GM19238 (cell line): ENCODE data around the gene ARHGAP28.
"Not testable (repeated sequence)": the region's sequence is repeated elsewhere in the genome, so short reads cannot be mapped to it uniquely, and the experiment has no call there.

ENCODE experiments used
- DNase-seq: peaks from one replicate; pipeline ENCODE4 v3.0.0; 2011; ENCODE audit warnings: low spot score; ENCODE audit not compliant: insufficient read length

ARHGAP28 gene

DNA sequence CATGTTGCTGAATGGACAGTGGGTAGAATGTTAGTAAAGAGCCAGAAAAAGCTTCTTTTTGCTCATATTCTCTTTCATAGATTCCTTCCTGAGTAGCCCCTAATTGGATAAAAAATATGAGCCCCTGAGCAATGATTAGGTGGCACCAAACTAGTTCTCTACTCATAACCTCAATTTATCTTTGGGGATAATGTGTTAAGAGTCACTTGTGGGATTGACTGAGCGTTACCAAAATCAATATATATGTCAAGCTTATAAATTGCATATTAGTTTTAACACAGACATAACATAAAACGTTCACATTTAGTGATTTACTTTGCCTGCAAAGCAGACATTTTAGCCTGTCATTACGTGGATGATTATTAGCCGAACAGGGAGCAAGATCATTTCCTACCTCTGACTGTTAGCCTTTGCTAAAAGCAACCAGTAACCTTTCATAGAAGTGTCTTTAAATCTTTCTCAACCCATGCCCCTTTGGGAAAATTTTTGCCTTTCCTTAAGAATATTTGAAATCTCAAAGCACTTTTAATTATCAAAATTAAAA is 85.4 kb downstream of the ARHGAP28 start:
- no peak for DNase-seq

DNA sequence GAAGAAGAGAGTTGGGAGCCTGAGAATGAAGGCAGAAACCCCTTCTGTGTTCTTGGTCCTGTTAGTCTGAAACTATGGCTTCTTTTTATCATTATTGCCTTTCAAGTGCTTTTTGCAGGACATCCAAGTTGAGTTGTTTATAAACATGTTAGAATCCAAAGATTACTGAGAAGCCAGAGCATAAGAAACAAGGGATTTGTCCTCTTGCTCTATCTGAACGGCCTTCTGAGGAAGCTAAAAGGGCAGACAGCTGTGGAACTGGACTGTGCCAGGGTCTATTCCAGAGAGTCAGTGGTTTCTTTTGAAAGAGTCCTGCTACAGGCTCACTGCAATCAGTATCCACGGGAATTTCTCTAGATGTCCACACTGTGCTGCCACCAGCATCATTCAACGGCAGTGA is 86.6 kb downstream of the ARHGAP28 start:
- DNase-seq = no peak

DNA sequence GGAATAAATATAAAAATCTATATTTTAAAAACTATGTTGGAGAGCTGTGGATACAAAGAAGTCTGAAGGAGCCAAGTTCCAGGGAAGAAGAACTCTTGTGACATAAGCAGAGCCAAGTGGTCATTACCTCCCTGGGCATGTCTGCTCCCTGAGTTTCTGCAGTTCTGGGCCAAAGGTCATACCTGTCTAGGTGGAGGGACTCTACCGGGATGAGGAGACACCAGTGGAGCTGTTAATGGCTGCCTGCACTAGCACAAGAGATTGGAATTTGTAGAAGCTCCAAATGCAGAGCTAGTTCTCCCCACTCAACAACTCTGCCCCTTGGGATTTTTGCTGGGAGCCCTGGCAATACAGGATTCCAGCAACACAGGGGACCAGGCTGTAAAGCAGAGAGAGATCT is 89.8 kb downstream of the ARHGAP28 start:
- no peak for DNase-seq

DNA sequence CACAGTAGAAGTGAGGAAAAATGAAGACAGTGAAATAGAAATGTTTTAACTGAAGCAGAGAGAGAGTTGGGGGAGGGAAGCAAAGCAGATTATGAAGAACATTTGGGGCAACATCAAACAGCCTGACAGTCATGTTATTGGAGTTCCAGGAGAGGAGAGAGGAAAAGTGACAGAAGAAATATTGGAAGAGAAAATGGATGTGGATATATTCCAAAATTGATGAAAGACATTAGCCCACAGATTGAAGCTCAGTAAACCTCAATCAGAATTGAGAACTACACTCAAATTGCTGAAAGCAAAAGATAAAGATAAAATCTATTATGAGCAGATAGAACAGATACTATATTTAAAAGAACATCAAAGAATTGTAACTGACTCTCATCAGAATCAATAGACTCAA is 90.8 kb downstream of the ARHGAP28 start:
- no peak for DNase-seq

DNA sequence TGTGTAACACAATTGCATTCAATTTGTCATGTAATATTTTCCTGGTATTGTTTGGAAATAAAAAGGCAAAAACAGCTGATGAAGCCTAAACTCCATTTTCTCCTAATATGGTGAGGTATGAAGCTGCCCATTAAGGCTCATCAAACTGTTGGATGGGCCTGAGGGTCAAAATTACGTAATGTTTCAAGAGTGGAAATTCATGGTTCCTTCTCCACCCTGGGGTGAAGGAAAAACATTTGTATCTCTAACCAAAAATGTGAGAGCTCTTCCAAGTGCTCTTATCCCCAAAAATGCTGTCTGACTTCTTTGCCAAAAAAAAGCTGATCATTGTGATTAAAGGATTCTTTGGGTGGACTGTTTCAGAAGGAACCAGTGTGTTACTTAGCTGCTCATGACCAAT is 91.8 kb downstream of the ARHGAP28 start:
- DNase-seq = no peak

DNA sequence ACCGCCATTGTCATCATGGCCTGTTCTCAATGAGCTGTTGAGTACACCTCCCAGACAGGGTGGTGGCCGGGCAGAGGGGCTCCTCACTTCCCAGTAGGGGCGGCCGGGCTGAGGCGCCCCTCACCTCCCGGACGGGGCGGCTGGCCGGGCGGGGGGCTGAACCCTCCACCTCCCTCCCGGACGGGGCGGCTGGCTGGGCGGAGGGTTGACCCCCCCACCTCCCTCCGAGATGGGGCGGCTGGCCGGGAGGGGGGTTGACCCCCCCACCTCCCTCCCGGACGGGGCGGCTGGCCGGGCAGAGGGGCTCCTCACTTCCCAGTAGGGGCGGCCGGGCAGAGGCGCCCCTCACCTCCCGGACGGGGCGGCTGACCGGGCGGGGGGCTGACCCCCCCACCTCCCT is 97.6 kb downstream of the ARHGAP28 start:
- not testable (repeated sequence) for DNase-seq

DNA sequence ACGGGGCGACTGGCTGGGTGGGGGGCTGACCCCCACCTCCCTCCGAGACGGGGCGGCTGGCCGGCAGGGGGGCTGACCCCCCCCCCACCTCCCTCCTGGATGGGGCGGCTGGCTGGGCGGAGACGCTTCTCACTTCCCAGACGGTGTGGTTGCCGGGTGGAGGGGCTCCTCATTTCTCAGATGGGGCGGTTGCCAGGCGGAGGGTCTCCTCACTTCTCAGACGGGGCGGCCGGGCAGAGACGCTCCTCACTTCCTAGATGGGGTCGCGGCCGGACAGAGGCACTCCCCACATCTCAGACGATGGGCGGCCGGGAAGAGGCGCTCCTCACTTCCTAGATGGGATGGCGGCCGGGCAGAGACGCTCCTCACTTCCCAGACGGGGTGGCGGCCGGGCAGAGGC is 98.0 kb downstream of the ARHGAP28 start:
- not testable (repeated sequence) for DNase-seq

DNA sequence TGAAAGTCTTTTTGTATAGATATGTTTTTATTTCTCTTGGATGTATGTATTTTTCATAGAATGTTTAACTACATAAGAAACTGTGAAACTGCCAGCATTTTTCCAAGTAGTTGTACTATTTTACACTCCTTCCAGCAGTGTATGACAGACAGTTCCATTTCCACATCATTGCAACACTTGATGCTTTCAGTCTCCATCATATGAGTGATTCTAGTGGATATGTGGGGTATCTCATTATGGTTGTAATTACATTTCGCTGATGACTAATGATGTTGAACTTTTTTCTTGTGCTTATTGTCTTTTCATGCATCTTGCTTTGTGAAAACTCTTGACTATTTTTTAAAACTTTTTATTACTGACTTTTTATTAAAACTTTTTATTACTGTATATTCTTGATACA is 101.4 kb downstream of the ARHGAP28 start:
- DNase-seq = no peak

DNA sequence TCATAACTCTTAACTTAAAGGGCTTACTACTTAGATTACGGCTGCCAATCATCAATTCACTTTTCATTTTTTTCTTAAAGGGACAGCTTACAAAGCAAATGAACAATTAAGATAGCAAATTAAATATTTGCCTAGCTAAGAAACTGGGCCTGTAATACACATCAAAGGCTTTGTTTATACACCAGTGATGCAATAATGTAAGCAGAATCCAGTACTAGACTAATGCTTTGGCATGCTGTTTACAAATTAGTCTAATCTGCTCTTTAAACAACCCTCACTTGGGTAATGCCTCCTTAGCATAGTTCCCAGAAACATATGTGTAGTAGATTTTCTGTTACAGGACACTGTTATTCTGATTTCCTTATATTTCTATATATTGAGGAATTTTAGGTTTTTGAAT is 105.8 kb downstream of the ARHGAP28 start:
- DNase-seq = no peak

DNA sequence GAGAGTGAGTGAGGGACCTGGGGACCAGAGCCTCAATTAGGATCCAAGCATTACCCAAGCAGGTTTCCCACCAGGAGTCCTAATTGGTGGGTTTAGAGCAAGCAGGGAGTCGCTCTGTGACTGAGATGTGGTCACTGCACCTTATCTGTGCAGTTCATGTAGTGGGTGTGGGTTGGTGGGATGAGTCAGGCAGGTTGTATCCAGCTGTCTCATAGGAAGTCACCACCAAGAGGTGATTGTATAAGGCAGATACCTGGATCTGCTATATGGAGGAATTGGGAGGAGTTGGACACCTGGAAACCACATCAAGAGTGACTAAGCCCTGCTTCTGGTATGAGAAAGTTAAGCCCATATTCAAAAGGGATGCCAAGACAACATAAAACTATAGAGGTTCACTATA is 106.8 kb downstream of the ARHGAP28 start:
- DNase-seq = no peak

DNA sequence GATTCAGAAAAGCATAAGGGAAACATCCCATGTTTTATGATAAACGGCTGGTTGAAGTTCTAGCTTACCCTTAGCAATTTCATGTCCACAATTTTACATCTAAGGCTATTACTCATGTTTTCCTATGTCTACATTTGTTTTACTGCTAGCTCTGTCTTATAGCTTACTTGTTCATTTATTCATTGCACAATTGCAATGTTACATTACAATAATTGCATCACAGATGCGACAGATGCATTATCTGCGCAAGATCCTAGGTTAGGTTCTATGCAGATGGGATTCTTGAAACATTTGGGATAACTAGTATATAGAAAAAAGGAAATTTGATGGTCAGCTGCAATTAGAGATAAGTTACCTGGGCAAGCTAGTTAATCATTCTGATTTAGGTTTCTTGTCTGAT is 108.4 kb downstream of the ARHGAP28 start:
- no peak for DNase-seq

DNA sequence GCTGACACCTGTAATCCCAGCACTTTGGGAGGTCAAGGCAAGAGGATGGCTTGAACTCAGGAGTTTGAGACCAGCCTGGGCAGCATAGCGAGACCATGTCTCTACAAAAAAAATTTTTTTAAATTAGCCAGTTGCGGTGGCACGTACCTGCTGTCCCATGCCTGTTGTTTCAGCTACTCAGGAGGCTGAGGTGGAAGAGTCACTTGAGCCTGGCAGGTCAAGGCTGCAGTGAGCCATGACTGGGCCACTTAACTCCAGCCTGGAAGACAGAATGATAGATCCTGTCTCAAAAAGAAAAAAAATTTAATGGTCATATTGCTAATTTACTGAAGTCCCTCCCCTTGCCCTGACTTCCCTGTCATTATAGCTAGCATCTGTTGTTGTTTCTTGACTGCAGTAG is 112.6 kb downstream of the ARHGAP28 start:
- DNase-seq = no peak

DNA sequence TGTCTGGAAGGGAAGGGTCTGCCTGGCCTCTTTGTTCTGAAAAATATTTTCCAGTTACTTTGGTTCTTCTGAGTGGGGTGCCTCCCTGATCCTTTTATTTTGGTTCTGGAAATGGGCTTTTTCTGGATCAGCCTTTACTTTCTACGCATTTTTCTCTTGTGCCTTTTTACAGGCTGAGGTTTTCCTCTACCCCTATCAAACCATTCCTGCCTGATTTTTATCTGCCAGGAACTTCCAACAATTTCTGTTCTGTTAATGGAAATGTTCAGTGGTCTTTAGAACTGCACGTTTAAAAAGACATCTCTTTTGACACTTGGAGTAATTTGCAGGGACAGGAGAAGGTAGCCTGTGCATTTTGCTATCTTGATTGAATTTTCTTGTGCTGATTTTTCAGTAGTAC is 113.8 kb downstream of the ARHGAP28 start:
- no peak for DNase-seq

DNA sequence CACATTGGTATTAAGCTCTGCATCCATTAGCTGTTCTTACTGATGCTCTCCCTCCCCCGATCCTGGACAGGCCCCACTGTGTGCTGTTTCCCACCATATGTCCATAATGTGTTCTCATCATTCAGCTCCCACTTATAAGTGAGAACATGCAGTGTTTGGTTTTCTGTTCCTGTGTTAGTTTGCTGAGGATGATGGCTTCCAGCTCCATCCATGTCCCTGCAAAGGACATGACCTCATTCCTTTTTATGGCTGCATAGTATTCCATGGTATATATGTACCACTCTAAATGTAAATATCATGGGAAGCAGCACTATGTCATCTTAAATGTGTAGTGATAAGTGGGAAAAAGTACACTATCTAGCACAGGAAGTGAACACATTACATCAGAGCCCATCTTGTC is 116.0 kb downstream of the ARHGAP28 start:
- not testable (repeated sequence) for DNase-seq

DNA sequence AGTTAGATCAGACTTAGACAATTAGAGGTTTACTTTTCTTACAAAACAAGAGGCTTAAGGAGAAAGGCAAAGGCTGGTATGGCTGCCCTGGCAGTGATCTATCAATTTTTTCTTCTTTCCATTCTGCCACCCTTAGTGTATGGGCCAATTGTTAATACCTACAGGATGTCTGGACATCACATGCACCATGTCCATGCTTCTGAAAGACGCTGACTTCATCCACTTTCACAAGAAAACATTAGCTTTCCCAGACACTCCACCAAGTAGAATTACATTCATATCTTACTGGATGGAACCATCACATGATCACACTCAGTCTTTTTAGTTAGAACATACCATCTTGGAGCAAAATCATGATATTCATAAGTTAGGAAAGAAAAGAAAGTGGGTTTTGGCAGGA is 120.9 kb downstream of the ARHGAP28 start:
- DNase-seq = no peak

DNA sequence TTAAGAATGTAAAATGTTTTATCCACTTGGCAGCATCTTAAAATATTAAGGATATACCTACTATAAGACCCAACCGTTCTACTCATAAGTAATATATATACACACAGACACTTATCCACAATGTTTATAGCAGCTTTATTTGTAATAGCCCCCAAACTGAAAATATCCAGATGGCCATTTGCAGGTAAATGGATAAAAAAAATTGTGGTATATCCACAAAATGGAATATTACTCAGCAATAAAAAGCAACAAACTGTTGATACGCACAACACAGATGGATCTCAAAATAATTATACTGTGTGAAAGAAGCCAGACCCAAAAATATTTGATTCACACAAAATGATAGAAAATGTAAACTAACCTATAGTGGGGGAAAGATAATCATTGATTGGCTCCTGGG is 122.0 kb downstream of the ARHGAP28 start:
- DNase-seq = no peak

DNA sequence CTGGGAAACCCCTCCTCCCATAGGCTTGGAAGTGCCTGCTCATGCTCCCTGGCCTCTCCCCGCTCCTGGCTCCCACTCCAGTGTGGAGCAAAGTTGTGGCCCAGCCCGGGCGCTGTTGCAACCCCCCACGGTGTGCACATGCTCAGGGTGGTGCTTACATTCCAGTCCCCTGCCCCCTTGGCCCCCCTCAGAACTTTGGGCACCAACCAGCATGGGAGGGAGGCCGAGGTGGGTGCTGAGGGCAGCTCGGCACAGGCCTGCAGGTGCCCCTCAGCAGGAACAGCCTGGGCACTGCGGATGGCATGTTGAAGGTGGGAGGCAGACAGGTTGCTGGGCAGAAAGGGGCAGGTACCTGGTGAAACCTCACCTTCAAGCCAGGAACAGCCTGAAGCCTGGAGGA is 125.3 kb downstream of the ARHGAP28 start:
- DNase-seq = no peak

DNA sequence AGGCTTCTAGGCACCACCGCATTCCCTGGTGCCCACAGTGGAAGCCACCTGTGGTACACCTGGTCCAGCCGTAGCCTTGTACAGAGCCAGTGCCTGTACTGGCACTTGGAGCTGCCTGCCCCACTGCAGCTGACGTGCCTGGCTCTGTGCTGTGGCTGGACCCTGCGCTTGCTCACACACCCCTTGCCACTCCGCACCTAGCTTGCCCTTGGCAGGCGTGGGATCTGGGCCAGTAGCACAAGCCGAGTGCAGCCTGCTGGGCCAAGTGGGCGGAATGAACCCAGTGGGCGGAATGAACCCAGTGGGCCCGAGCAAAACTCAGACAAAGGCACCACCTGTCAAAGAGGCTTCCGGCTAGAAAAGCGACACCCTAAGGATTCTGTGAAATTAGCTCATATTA is 126.3 kb downstream of the ARHGAP28 start:
- no peak for DNase-seq

DNA sequence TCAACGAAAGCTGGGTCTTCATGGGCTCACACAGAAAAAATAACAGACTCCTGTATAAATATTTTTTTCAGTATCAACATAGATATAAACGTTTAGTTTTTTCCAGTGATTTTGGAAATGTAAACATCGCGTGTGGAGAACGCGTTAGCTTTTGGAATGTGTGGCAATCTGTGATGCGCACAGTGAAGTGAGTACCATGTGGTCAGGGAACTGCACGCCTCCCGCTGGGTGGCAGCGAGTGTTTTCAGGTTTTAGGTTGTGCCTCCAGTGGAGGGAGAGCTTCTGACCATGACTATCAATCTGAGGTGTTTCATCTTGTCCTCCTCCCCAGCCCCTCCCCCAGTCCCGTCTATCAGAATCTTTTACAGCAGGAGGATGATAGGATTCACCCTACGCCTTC is 127.8 kb downstream of the ARHGAP28 start:
- DNase-seq = no peak

DNA sequence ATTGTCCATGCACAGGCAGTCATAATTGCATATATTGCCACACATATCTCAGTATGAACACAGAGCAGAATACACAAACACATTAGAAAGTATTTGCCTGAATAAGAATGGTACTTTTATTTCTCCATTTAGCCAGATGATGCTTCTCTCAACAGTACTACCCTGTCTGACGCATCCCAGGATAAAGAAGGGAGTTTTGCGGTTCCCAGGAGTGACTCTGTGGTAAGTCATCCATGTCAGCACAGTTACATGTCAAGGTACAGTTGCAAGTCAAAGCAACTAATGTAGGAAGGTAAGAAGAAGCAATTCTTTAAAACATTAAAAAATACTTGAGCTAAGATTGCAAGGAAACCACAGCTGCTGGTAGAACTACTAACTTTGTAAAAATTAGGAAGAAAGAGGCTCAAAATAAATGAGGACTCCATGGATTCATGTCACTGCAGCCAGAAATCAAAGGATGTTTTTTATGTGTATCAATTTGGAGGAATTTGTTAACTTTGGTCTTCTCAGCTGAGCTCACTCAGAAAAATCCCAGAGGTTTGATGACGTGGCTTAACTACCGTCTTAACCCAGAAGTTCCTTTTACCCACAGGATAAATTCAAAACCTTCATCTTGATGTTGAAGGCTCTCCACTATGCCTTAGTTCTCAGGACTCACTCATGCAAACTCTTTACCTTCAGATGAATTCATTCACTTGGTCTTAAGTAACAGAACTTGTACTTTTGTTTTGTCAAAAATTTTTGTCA is 130.3 kb downstream of the ARHGAP28 start:
- DNase-seq = no peak

DNA sequence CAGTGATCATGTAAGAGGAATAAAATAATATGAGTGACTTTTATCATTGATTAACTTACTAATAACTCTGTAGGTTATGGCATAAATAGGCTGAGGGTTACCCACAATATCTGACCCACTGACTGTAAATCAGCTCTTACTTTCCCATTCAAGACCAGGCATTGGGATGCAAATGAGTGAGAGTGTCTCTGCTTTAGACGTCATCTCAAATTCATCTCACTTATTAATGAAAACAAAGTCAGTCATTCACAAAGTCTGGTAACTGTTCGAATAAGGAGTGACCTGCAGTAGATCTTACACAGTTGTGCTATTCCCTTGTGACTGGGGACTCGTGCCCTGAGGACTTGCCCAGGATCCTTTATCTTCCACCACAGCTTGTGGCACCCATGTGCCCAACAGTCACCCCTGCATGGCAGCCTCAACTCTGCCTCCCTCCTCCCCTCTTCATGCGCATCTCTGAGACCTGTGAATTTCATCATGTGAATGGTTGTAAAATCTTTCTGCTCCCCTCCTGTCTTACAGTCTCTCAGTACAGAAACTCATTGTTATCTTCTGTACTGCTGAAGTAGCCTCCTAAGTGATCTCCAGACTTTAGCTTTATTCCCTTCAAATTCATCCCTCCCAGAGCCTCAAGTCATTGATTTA is 131.4 kb downstream of the ARHGAP28 start:
- no peak for DNase-seq

DNA sequence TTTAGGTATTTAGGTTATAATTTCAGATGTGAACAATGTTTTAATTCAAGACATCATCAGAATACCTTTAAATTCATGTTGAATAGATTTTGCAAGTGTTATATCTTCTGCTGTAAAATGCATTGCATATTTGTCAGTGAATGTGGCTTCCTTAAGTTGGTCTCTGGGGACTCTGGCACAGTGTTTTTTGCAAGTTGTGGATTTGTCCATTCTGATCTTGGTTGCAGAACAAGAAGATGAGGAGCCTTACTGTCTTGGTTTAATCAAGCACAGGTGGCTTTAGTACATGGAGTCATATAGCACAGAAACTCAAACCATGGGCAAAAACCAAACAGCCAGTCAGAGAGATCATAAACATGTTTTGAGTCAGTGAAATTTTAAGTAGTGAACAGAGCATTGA is 135.7 kb downstream of the ARHGAP28 start:
- no peak for DNase-seq

DNA sequence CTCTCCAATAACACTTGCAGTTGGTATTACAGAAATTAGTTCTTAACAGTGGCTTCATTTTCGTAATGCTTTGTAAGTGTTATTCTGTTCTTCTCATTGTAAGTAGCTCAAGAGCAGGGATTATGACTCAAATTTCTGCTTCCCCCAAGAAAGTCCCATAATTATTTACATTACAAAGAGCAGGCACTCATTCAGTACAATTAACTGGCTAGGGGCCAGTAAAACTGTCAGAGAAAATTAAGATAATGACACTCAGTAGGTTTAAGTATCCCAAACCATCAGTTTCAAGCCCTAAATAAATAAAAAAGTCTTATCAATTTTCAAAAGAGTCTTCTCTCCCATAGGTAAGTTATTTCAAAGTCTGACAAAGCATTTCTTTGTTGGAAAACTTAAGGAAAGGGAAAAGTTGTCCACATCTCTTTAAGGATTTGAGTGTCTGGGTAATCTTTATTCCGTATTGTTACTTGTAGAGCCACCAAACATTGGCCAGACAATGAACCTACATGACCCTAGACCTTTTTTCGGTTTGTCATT is 137.1 kb downstream of the ARHGAP28 start:
- no peak for DNase-seq
